A549 (cell line): ENCODE data around the gene GRIP1. TPM values are rescaled to one million over a fixed set of nuclear protein-coding genes. Genes with fewer than 3 reads are reported as not detected.
A peak's percentile ranks its signal among the peaks of the same experiment; 100 is the strongest.

Experiments
- ATAC-seq, 2 experiments: fragments of 200-7000 bp in 1 of 2; fragments of >200 bp in 1 of 2; cut with Nextera tagmentation in 1 of 2; cut with Tn5 transposase in 1 of 2; 3 replicates each; pipeline versions ENCODE4 v1.8.0 to v1.9.1; 2018 to 2020; ENCODE audit warnings: mild to moderate bottlenecking in 1 of 2, moderate library complexity in 1 of 2
- CTCF ChIA-PET: fragments of 300-600 bp; sonication (Branson Sonifier 250); formaldehyde crosslinking; extraction: SDS; loops from one replicate; lab custom pipeline; 2021; ENCODE audit warnings: antibody characterized with exemption, inconsistent platforms; lab: Yijun Ruan, JAX
- POLR2A ChIA-PET: fragments of 350-600 bp; formaldehyde crosslinking; extraction: SDS; loops from one replicate; lab custom pipeline; 2021; ENCODE audit warnings: antibody characterized with exemption, inconsistent platforms; lab: Yijun Ruan, JAX
- DNase-seq, 2 experiments: peaks; one replicate each; pipeline versions ENCODE4 v3.0.0 to v3.0.0-alpha.2; 2011 to 2016; ENCODE audit warnings: low read depth in 1 of 2, low spot score in 1 of 2
- FAIRE-seq: peaks from 2 replicates; lab custom pipeline; 2011; peaks lifted over from hg19 to GRCh38; lab: Jason Lieb, UNC
- H3K27ac ChIP-seq, 2 experiments: fragments of >200 bp; sonication (Bioruptor Twin); formaldehyde crosslinking; 3 replicates each; pipeline ENCODE4 v1.5.1; 2016 to 2017
- H3K4me1 ChIP-seq: fragments of >200 bp; sonication (Bioruptor Twin); formaldehyde crosslinking; 3 replicates; pipeline ENCODE4 v1.6.1; 2016
- H3K4me2 ChIP-seq: fragments of >200 bp; sonication (Bioruptor Twin); formaldehyde crosslinking; 3 replicates; pipeline ENCODE4 v1.6.1; 2016
- H3K4me3 ChIP-seq: fragments of >200 bp; sonication (Bioruptor Twin); formaldehyde crosslinking; 3 replicates; pipeline ENCODE4 v1.5.1; 2016
- H3K9me3 ChIP-seq: fragments of >200 bp; sonication (Bioruptor Twin); formaldehyde crosslinking; 3 replicates; pipeline ENCODE4 v1.6.1; 2016
- CBX2 ChIP-seq: fragments of 200-600 bp; sonication (generic); IDR thresholded peaks from 2 replicates; pipeline ENCODE4 v1.6.1; 2016; ENCODE audit warnings: low read depth, mild to moderate bottlenecking, borderline replicate concordance
- CEBPB ChIP-seq, 2 experiments: fragments of >200 bp in 1 of 2; sonication (Bioruptor Twin) in 1 of 2; formaldehyde crosslinking in 1 of 2; IDR thresholded peaks; 2 replicates each; pipeline ENCODE4 v1.6.1; 2012 to 2016
- CHD4 ChIP-seq: fragments of 200-600 bp; sonication (generic); IDR thresholded peaks from 2 replicates; pipeline ENCODE4 v1.6.1; 2016; ENCODE audit warnings: antibody characterized with exemption, mild to moderate bottlenecking, borderline replicate concordance
- EP300 ChIP-seq, 2 experiments: fragments of >200 bp; sonication (Bioruptor Twin); formaldehyde crosslinking; IDR thresholded peaks; 2 replicates in 1 of 2; 3 replicates in 1 of 2; pipeline ENCODE4 v1.6.1; 2016 to 2017
- ESRRA ChIP-seq: fragments of 150-350 bp; IDR thresholded peaks from 2 replicates; pipeline ENCODE4 v1.6.1; 2014; ENCODE audit warnings: mild to moderate bottlenecking, low read length, borderline replicate concordance
- GATA3 ChIP-seq: IDR thresholded peaks from 2 replicates; pipeline ENCODE4 v1.6.1; 2012; ENCODE audit warnings: borderline replicate concordance
- HDAC2 ChIP-seq: fragments of 200-600 bp; sonication (generic); IDR thresholded peaks from 2 replicates; pipeline ENCODE4 v1.6.1; 2016
- HEYL ChIP-seq: fragments of 250-450 bp; sonication (Bioruptor Pico); IDR thresholded peaks from 2 replicates; pipeline ENCODE4 v1.8.0; 2021; ENCODE audit warnings: mild to moderate bottlenecking, moderate library complexity
- HOXB5 ChIP-seq: fragments of 250-450 bp; sonication (Bioruptor Pico); IDR thresholded peaks from 2 replicates; pipeline ENCODE4 v1.5.0; 2020; ENCODE audit warnings: mild to moderate bottlenecking, moderate library complexity
- JUNB ChIP-seq: fragments of >200 bp; sonication (Bioruptor Twin); formaldehyde crosslinking; IDR thresholded peaks from 2 replicates; pipeline ENCODE4 v1.6.1; 2016
- KDM1A ChIP-seq: fragments of 200-600 bp; sonication (generic); IDR thresholded peaks from 2 replicates; pipeline ENCODE4 v1.6.1; 2016; ENCODE audit warnings: low read depth, mild to moderate bottlenecking
- KDM5A ChIP-seq: fragments of 200-600 bp; sonication (generic); IDR thresholded peaks from 2 replicates; pipeline ENCODE4 v1.6.1; 2016; ENCODE audit warnings: antibody characterized with exemption, mild to moderate bottlenecking
- MAFK ChIP-seq: fragments of 450-650 bp; IDR thresholded peaks from 2 replicates; pipeline ENCODE4 v1.6.1; 2014; ENCODE audit not compliant: partially characterized antibody
- MYC ChIP-seq: IDR thresholded peaks from 2 replicates; pipeline ENCODE4 v1.6.1; 2012; ENCODE audit warnings: mild to moderate bottlenecking, inconsistent platforms, low read length, improper control_type of control experiment, borderline replicate concordance
- NFE2L2 ChIP-seq: fragments of 150-350 bp; conservative IDR thresholded peaks from 2 replicates; pipeline ENCODE4 v1.6.1; 2014; ENCODE audit warnings: low read length
- POLR2A ChIP-seq: IDR thresholded peaks from 2 replicates; pipeline ENCODE4 v1.6.1; 2012; ENCODE audit warnings: mild to moderate bottlenecking, low read length
- POLR2AphosphoS2 ChIP-seq: conservative IDR thresholded peaks from 2 replicates; pipeline ENCODE4 v1.6.1; 2012; ENCODE audit warnings: low read length, improper control_type of control experiment, inconsistent platforms
- RNF2 ChIP-seq: fragments of 200-600 bp; sonication (generic); IDR thresholded peaks from 2 replicates; pipeline ENCODE4 v1.6.1; 2016; ENCODE audit warnings: low read depth, mild to moderate bottlenecking, antibody characterized with exemption, moderate library complexity, borderline replicate concordance
- ZC3H11A ChIP-seq: fragments of 450-650 bp; IDR thresholded peaks from 2 replicates; pipeline ENCODE4 v1.6.1; 2014; ENCODE audit warnings: antibody characterized with exemption, mild to moderate bottlenecking
- ZNF302 ChIP-seq: fragments of 250-450 bp; sonication (Bioruptor Pico); IDR thresholded peaks from 2 replicates; pipeline ENCODE4 v1.9.0; 2021; ENCODE audit warnings: inconsistent platforms, mild to moderate bottlenecking, moderate library complexity
- whole genome bisulfite sequencing: methylation state at CpG from one replicate; pipeline ENCODE4 v1.1.6; 2017; ENCODE audit errors: missing lambda C conversion rate; 5-methylcytosine and 5-hydroxymethylcytosine counted together
- polyA plus RNA-seq, 4 experiments: library from polyadenylated mRNA; depleted of rRNA in 3 of 4; stranded (reverse); fragments of >200 nt; fragmentation: RNase III in 1 of 4; extraction: RNeasy Plus Mini Kit Qiagen cat#74134 plus additional on column Dnase treatment in 1 of 4; gene quantifications; 2 replicates in 3 of 4; 3 replicates in 1 of 4; pipeline ENCODE4 v1.2.3, GENCODE V29; 2011 to 2017
- TF ChIP-seq, protein P1 (sequence below): fragments of 450-650 bp; IDR thresholded peaks from 2 replicates; pipeline ENCODE4 v1.6.1; 2014; ENCODE audit warnings: antibody characterized with exemption
- TF ChIP-seq, protein P2 (sequence below): fragments of >200 bp; sonication (Bioruptor Twin); formaldehyde crosslinking; IDR thresholded peaks from 3 replicates; pipeline ENCODE4 v1.5.1; 2016
- TF ChIP-seq, protein P3 (sequence below): fragments of 150-350 bp; IDR thresholded peaks from 2 replicates; pipeline ENCODE4 v1.6.1; 2014; ENCODE audit warnings: low read depth, mild to moderate bottlenecking, low read length

GRIP1 gene
- polyA plus RNA-seq, 2 of the 4 experiments (the other 2 are of a cell fraction), result 4.6 to 5.8 TPM

DNA sequence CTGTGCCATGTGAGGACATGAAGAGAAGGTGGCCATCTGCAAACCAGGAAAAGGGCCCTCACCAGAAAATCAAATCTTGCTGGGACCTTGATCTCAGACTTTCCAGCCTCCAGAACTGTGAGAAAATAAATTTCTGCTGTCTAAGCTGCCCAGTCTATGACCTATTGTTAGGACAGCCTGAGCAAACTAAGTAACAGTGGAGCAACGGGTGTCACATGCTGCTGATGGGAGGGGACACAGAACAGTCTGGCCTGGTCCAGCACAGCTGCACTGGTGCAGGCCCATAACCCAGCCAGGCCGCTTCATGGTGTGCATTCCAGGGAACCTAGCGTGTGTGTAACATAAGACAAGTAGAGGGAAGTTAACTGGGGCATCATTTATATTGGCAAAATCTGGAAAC, 42.1 kb downstream of the GRIP1 start:
- TF ChIP-seq KDM5A, result no peak
- no peak for TF ChIP-seq HEYL
- no peak for TF ChIP-seq RNF2
- no peak for TF ChIP-seq GATA3
- FAIRE-seq (no peak), ATAC-seq (no peak), DNase-seq (no peak)
- CTCF ChIA-PET, result no interaction called here
- Histone ChIP-seq H3K9me3 (no peaks in the 10 kb centered on the region), H3K4me2 (no peak overlapping the region), H3K27ac (no peak overlapping the region), H3K4me1 (peaks cover 9% of the 10 kb centered on the region; the same call in 1 of the 3 replicates), H3K4me3 (no peak overlapping the region)
- POLR2A ChIA-PET, result no interaction called here
- WGBS, result 53% methylated on average over 3 of the region's 3 CpGs

DNA sequence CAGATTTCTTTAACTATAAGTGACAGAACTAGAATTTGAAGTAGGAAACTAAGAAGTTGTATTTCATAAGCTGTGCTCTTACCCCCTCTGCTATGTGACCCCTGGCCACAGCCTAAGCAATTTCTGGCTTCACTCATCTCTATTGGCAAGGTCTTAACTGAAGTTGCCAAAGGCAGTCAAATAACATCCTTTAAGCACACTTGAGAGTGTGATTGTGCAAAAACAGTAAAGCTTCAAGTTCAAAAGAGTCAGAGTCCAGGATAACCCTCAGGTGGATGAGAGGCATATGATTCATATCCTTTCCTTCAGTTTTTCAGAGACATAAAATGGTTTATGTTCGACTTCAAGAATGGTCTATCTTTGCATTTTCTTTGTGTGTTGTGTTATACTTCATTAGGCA, 45.2 kb downstream of the GRIP1 start:
- WGBS, result 2% methylated on average over 1 of the region's 1 CpG
- H3K4me2 ChIP-seq, result peak overlapping the region; percentile 24; the same call in 1 of the 3 replicates
- CTCF ChIA-PET, result no interaction called here
- ATAC-seq (no peak), DNase-seq (peak in 1 of 2 experiments; percentile 6), FAIRE-seq (no peak)
- no peaks in the 10 kb centered on the region for H3K9me3 ChIP-seq
- no peak overlapping the region for H3K27ac ChIP-seq
- TF ChIP-seq HOXB5 (CRISPR knock-in tag) (no peak), CHD4 (no peak), EP300 (IDR thresholded peaks at IDR 0.05) (peak in 1 of 2 experiments; percentile 48; a peak in 1 of 5 replicates), ZNF302 (CRISPR knock-in tag) (no peak), ESRRA (no peak), GATA3 (no peak), MAFK (no peak), KDM1A (no peak), NFE2L2 (no peak), POLR2A (no peak), MYC (no peak), HDAC2 (no peak), POLR2AphosphoS2 (no peak), ZC3H11A (no peak), CEBPB (IDR thresholded peaks at IDR 0.05) (0 out of 4 replicates have a peak, but pooled peaks of 1 of the 2 experiments have one; percentile 9), JUNB (0 out of 2 replicates have a peak, but pooled peaks have one; percentile 27), CBX2 (no peak), KDM5A (no peak)
- TF ChIP-seq, protein P1, sequence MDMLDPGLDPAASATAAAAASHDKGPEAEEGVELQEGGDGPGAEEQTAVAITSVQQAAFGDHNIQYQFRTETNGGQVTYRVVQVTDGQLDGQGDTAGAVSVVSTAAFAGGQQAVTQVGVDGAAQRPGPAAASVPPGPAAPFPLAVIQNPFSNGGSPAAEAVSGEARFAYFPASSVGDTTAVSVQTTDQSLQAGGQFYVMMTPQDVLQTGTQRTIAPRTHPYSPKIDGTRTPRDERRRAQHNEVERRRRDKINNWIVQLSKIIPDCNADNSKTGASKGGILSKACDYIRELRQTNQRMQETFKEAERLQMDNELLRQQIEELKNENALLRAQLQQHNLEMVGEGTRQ, result no peak
- TF ChIP-seq, protein P2, sequence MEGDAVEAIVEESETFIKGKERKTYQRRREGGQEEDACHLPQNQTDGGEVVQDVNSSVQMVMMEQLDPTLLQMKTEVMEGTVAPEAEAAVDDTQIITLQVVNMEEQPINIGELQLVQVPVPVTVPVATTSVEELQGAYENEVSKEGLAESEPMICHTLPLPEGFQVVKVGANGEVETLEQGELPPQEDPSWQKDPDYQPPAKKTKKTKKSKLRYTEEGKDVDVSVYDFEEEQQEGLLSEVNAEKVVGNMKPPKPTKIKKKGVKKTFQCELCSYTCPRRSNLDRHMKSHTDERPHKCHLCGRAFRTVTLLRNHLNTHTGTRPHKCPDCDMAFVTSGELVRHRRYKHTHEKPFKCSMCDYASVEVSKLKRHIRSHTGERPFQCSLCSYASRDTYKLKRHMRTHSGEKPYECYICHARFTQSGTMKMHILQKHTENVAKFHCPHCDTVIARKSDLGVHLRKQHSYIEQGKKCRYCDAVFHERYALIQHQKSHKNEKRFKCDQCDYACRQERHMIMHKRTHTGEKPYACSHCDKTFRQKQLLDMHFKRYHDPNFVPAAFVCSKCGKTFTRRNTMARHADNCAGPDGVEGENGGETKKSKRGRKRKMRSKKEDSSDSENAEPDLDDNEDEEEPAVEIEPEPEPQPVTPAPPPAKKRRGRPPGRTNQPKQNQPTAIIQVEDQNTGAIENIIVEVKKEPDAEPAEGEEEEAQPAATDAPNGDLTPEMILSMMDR, result no peak
- TF ChIP-seq, protein P3, sequence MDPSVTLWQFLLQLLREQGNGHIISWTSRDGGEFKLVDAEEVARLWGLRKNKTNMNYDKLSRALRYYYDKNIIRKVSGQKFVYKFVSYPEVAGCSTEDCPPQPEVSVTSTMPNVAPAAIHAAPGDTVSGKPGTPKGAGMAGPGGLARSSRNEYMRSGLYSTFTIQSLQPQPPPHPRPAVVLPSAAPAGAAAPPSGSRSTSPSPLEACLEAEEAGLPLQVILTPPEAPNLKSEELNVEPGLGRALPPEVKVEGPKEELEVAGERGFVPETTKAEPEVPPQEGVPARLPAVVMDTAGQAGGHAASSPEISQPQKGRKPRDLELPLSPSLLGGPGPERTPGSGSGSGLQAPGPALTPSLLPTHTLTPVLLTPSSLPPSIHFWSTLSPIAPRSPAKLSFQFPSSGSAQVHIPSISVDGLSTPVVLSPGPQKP, result no peak
- peaks cover 19% of the 10 kb centered on the region; the same call in 2 of the 3 replicates for H3K4me1 ChIP-seq
- no peak overlapping the region for H3K4me3 ChIP-seq
- POLR2A ChIA-PET, result no interaction called here
